GM20000 (cell line): ENCODE measurements around the gene HTT.

ENCODE experiments used
- DNase-seq: peaks from one replicate; pipeline ENCODE4 v3.0.0; 2012; ENCODE audit warnings: low spot score
- TF ChIP-seq, protein P1 (sequence below): IDR thresholded peaks from 2 replicates; pipeline ENCODE4 v1.5.1; 2012; ENCODE audit warnings: mild to moderate bottlenecking, control low read depth; ENCODE audit errors: extremely low read depth, missing control alignments

Gene HTT

DNA sequence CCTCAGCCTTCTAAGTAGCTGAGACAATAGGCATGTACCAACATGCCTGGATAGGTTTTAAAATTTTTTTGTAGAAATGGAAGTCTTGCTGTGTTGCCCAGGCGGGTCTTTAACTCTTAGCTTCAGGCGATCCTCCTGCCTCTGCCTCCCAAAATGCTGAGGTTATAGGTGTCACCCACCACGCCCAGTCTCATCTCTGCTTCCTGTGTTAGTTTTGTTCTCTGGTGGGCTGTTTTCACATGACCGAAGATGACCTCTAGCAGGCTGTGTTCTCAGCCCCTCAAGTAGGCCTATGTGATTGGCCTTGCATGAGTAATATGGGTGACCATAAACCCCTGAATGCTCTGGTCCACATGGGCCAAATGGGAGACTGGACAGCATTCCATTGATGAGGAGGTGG is 117.7 kb downstream of the HTT start:
- DNase-seq: no peak
- TF ChIP-seq, protein P1, sequence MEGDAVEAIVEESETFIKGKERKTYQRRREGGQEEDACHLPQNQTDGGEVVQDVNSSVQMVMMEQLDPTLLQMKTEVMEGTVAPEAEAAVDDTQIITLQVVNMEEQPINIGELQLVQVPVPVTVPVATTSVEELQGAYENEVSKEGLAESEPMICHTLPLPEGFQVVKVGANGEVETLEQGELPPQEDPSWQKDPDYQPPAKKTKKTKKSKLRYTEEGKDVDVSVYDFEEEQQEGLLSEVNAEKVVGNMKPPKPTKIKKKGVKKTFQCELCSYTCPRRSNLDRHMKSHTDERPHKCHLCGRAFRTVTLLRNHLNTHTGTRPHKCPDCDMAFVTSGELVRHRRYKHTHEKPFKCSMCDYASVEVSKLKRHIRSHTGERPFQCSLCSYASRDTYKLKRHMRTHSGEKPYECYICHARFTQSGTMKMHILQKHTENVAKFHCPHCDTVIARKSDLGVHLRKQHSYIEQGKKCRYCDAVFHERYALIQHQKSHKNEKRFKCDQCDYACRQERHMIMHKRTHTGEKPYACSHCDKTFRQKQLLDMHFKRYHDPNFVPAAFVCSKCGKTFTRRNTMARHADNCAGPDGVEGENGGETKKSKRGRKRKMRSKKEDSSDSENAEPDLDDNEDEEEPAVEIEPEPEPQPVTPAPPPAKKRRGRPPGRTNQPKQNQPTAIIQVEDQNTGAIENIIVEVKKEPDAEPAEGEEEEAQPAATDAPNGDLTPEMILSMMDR: no peak

DNA sequence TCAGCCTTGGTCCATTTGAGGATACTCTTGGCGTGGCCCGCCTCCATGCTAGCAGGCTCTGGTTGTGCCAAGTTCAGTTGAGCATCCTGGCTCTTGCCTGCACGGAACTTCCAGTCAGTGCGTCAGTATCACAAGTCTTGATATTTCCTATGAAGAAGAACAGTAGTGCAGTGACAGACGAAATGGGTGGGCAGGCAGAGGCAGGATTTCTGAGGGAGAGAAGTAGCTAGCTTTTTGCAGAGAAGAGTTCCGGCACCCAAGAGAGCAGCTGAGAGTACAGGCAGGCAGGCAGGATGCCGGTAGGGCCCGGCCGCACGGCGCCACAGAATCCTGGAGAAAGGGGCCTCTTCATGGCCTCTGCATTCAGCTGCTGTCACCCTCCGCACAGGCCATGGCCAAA is 118.3 kb downstream of the HTT start:
- DNase-seq: no peak
- TF ChIP-seq, protein P1: no peak

DNA sequence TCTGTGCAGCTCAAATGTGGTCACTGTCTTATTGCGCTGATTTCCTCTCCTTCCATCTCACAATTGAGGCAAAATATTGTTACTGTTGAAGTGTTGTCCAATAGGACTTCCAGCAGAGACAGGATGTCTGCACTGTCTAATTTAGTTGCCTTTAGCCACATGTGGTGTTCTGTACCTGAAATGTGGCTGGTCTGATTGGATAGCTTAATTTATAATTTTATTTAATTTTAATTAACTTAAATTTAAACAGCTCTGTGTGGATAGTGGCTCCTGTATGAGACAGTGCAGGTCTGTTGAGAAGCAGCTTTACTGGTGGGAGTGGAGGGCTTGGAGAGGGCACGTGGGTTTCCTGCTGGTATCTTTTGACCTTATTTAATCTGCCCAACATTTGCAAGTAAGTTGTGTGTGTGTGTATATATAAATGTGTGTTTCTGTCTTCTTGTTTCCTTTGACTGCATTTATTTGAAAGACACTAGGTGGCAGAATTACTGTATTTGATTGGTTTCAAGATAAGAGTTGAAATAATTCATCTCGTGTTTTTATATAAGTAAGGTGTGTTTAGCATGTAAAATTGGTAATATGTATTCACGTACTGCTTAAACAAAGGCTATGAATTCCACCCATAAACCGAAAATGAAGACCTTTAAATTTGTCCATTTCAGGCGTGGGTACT is 119.2 kb downstream of the HTT start:
- DNase-seq: no peak

DNA sequence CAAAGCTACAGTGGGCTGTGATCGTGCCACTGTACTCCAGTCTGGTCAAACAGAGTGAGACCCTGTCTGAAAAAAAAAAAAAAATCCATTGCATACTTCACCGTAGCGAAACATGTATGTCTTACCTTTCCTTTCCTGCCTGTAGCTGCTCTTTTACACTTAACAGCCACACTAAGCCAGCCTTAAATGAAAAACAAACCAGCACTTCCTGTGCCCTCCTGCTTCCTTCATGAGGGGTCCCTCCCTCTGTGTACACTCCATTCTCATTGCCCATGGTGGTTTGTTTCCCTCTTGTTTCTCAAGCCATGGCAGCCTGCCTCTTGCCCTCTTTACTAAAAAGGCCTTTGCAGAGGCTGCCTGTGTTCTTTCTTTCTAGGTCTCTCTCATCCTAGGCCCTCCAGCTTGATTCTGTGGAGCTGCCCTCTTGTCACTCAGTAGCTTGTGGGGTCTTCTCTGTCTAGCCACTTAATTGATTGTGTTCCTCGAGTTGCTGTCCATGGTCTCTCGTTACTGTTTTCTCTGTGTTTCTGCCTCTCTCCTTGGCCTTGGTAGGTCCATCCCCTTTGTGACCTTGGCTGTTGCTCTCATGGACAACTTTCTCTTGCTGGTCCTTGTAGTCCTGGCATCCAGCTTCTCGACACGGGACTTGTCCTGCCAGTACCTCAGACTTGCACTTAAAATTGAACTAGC is 122.3 kb downstream of the HTT start:
- TF ChIP-seq, protein P1: no peak
- DNase-seq: no peak

More for the DNA sequence above, 119.2 kb downstream of the HTT start:
- TF ChIP-seq, protein P1: no peak

DNA sequence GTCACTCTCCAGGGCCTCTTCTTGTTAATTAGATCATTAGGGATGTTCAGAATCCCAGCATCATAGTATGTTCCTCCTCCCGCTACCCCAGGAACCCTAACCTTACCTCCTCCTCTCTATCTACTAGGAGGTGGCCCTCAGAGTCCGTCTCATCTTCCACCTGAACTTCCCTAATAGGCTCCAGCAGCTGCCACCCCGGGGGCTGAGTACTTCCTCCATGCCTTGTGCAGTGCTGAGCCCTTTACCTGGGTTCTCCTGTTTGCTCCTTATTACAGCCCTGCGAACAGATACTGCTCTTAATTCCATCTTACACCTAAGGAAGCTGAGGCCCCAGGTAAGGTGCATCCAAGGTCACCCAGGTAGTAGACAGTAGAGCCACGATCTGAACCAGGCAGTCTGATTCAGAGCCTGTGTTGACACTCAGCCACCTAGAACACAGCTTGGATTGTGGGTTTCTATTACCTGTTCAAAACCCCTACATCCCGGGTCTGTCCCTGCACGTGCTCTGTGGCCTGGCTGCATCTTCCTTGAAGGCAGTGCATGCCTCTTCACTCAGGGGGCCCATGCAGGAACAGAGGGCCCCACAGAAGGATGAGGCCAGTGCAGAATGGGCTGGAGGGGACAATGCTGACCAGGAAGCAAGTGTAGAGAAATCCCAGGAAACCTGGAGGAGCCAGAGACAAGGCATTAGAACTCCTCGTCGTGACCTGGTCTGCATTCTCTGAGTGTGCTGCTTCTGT is 123.1 kb downstream of the HTT start:
- TF ChIP-seq, protein P1: no peak
- no peak for DNase-seq

DNA sequence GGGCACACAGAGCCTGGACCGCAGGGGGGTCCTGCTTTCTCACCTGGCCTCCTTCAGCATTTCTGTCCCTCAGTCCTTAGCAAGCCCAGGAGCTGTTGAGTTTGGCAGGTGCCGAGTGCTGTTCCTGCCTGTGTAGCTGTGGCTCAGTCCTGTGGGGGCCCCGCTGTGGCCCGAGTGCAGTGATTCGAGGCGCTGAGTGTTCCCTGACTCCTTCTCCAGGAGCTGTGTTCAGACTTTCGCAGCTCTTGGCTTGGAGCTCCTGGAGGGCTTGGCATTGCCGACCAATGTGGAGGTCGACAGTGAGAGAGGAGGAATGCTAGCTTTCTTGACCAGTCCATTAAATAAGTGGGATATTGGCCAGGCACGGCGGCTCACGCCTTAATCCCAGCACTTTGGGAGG is 124.4 kb downstream of the HTT start:
- TF ChIP-seq, protein P1: no peak
- DNase-seq: no peak
